Fibroblast of lung (primary cell): ENCODE results near the gene NTRK3.

ENCODE experiments used
- CTCF ChIP-seq, 2 donors: IDR thresholded peaks in 1 of 2; conservative IDR thresholded peaks in 1 of 2; 1 replicate in 1 of 2; 2 replicates in 1 of 2; pipeline ENCODE4 v1.5.1; 2011 to 2012; ENCODE audit warnings: low read length in 2 of 2, control low read depth in 1 of 2, inconsistent platforms in 1 of 2, low read depth in 1 of 2, mild to moderate bottlenecking in 1 of 2
- EZH2 ChIP-seq: IDR thresholded peaks from 2 replicates; pipeline ENCODE4 v1.5.1; 2012; ENCODE audit warnings: low read length, control low read depth, mild to moderate bottlenecking; ENCODE audit errors: missing control alignments

GRCh38 chr15:88080616-88081015 lies 175.9 kb downstream of the NTRK3 start:
- no peak for TF ChIP-seq CTCF (conservative IDR thresholded peaks at IDR 0.05 in 1 of 2, IDR thresholded peaks at IDR 0.05 in 1 of 2; ENCODE audit: low read depth in 1 of 2, low read length in 2 of 2)
- TF ChIP-seq EZH2, result no peak
